ENCODE results near the gene RNF39. TPM values are rescaled to one million over a fixed set of nuclear protein-coding genes. Genes with fewer than 3 reads are reported as not detected.

RNF39 gene
- total and polyA plus RNA-seq, 2 of the 13 experiments (the other 11 are each of a cell fraction or from before 2014, with no cell fraction given), result 0.13 to 1.8 TPM

- TF ChIP-seq KIAA2018 (CRISPR knock-in tag; IDR thresholded peaks at IDR 0.05; ENCODE audit: borderline replicate concordance) (no peak), NCOA5 (CRISPR knock-in tag; IDR thresholded peaks at IDR 0.05) (no peak), EP300 (IDR thresholded peaks at IDR 0.05; ENCODE audit: low read depth in 2 of 2, low read length in 2 of 2) (no peak; a peak in 1 of 4 replicates), EP300 (CRISPR knock-in tag; IDR thresholded peaks at IDR 0.05; ENCODE audit: borderline replicate concordance) (no peak; the same call in none of the 2 replicates), KLF12 (CRISPR knock-in tag; IDR thresholded peaks at IDR 0.05; ENCODE audit: borderline replicate concordance) (peak; percentile 87; the same call in 1 of the 2 replicates), PAX8 (CRISPR knock-in tag; IDR thresholded peaks at IDR 0.05; ENCODE audit: borderline replicate concordance) (no peak), NAIF1 (CRISPR knock-in tag; IDR thresholded peaks at IDR 0.05; ENCODE audit: borderline replicate concordance) (peak; percentile 84), ZFYVE20 (CRISPR knock-in tag; IDR thresholded peaks at IDR 0.05; ENCODE audit: borderline replicate concordance, low read depth) (no peak), SSRP1 (CRISPR knock-in tag; IDR thresholded peaks at IDR 0.05) (no peak), CEBPB (IDR thresholded peaks at IDR 0.05; ENCODE audit: borderline replicate concordance, low read depth, low read length) (no peak), ZNF562 (CRISPR knock-in tag; IDR thresholded peaks at IDR 0.05; ENCODE audit: borderline replicate concordance) (no peak), SMYD3 (CRISPR knock-in tag; IDR thresholded peaks at IDR 0.05) (peak; percentile 97; the same call in 1 of the 2 replicates), ZNF788 (CRISPR knock-in tag; IDR thresholded peaks at IDR 0.05; ENCODE audit: borderline replicate concordance) (peak; percentile 85; the same call in 1 of the 2 replicates), TFAP4 (IDR thresholded peaks at IDR 0.05; ENCODE audit: borderline replicate concordance, low read depth) (peak; percentile 80; the same call in 1 of the 2 replicates), SRSF9 (IDR thresholded peaks at IDR 0.05; ENCODE audit: borderline replicate concordance, insufficient read depth, low read depth, low read length, poor library complexity, severe bottlenecking) (no peak), CCAR2 (optimal IDR thresholded peaks at IDR 0.05; ENCODE audit: low read depth, low read length) (peak; percentile 76), MXD1 (CRISPR knock-in tag; IDR thresholded peaks at IDR 0.05) (no peak), ZNF20 (CRISPR knock-in tag; IDR thresholded peaks at IDR 0.05) (no peak)
Observed at GRCh38 chr6:30066577-30067459, 8.8 kb downstream of the RNF39 start, which contains the start of gene PPP1R11 (continued).

All from HepG2 (cell line).